IMR-90 (cell line): ENCODE measurements around the gene TNNT1. TPM values are rescaled to one million over a fixed set of nuclear protein-coding genes. Genes with fewer than 3 reads are reported as not detected.
A peak's percentile ranks its signal among the peaks of the same experiment; 100 is the strongest.

Experiments used
- ATAC-seq: fragments of 200-7000 bp; cut with Tn5 transposase; 2 replicates; pipeline ENCODE4 v1.9.1; 2020; ENCODE audit warnings: low read depth, mild to moderate bottlenecking, moderate library complexity
- BruUV-seq: library from RNA; stranded (reverse); fragments of 400-500 nt; replicated peaks from 2 replicates; lab custom pipeline; 2021; lab: Mats Ljungman, UMichigan
- CTCF ChIA-PET: fragments of 300-600 bp; formaldehyde crosslinking; extraction: SDS; loops from one replicate; lab custom pipeline; 2021; ENCODE audit warnings: antibody characterized with exemption; lab: Yijun Ruan, JAX
- POLR2A ChIA-PET: fragments of 300-600 bp; sonication (Branson Sonifier 250); formaldehyde crosslinking; loops from one replicate; lab custom pipeline; 2022; ENCODE audit warnings: antibody characterized with exemption; ENCODE audit not compliant: unreplicated experiment; lab: Charles Lee
- DNase-seq: peaks from one replicate; pipeline ENCODE4 v3.0.0; 2013
- H2AFZ ChIP-seq: replicated peaks from 2 replicates; pipeline ENCODE3; 2013; ENCODE audit warnings: low read length, mild to moderate bottlenecking; ENCODE audit not compliant: poor library complexity
- H2AK5ac ChIP-seq: 2 replicates; pipeline ENCODE4 v1.6.1; 2013; ENCODE audit warnings: low read depth, low read length, inconsistent platforms
- H2AK9ac ChIP-seq: replicated peaks from 2 replicates; pipeline ENCODE3; 2013; ENCODE audit warnings: mild to moderate bottlenecking, low read depth, low read length, moderate library complexity; ENCODE audit not compliant: poor library complexity
- H2BK120ac ChIP-seq: 2 replicates; pipeline ENCODE4 v1.6.1; 2013; ENCODE audit warnings: low read depth, low read length, inconsistent platforms
- H2BK15ac ChIP-seq: 3 replicates; pipeline ENCODE4 v1.6.1; 2013; ENCODE audit warnings: low read depth, low read length, inconsistent platforms
- H2BK20ac ChIP-seq: 2 replicates; pipeline ENCODE4 v1.6.1; 2013; ENCODE audit warnings: low read depth, mild to moderate bottlenecking, inconsistent platforms, low read length, moderate library complexity
- H2BK5ac ChIP-seq: 2 replicates; pipeline ENCODE4 v1.6.1; 2013; ENCODE audit warnings: mild to moderate bottlenecking, low read depth, low read length, inconsistent platforms; ENCODE audit not compliant: poor library complexity, severe bottlenecking
- H3K14ac ChIP-seq: replicated peaks from 2 replicates; pipeline ENCODE4 v1.6.1; 2013; ENCODE audit warnings: low read depth, low read length, inconsistent platforms
- H3K18ac ChIP-seq: 2 replicates; pipeline ENCODE4 v1.6.1; 2013; ENCODE audit warnings: low read depth, low read length, control low read depth
- H3K23ac ChIP-seq: 2 replicates; pipeline ENCODE4 v1.6.1; 2013; ENCODE audit warnings: low read depth, low read length, inconsistent platforms
- H3K27ac ChIP-seq: 2 replicates; pipeline ENCODE4 v1.5.1; 2013; ENCODE audit warnings: mild to moderate bottlenecking, control low read depth, low read length; ENCODE audit not compliant: insufficient read depth
- H3K27me3 ChIP-seq: 2 replicates; pipeline ENCODE4 v1.6.1; 2013; ENCODE audit warnings: low read length; ENCODE audit not compliant: control insufficient read depth, insufficient read depth
- H3K36me3 ChIP-seq: 2 replicates; pipeline ENCODE4 v1.6.1; 2013; ENCODE audit warnings: low read length, mixed read lengths; ENCODE audit not compliant: control insufficient read depth, insufficient read depth
- H3K4ac ChIP-seq: 2 replicates; pipeline ENCODE4 v1.6.1; 2013; ENCODE audit warnings: low read depth, low read length, inconsistent platforms
- H3K4me1 ChIP-seq: 2 replicates; pipeline ENCODE4 v1.6.1; 2013; ENCODE audit warnings: low read length, mixed read lengths; ENCODE audit not compliant: control insufficient read depth, insufficient read depth
- H3K4me2 ChIP-seq: 2 replicates; pipeline ENCODE4 v1.6.1; 2013; ENCODE audit warnings: low read depth, mild to moderate bottlenecking, control low read depth, low read length, moderate library complexity
- H3K4me3 ChIP-seq: 2 replicates; pipeline ENCODE4 v1.5.1; 2013; ENCODE audit warnings: low read depth, mild to moderate bottlenecking, control low read depth, low read length, moderate library complexity; ENCODE audit not compliant: insufficient read depth
- H3K56ac ChIP-seq: 2 replicates; pipeline ENCODE4 v1.6.1; 2013; ENCODE audit warnings: low read length, inconsistent platforms; ENCODE audit not compliant: insufficient read depth; ENCODE audit errors: extremely low read depth
- H3K79me1 ChIP-seq, 2 experiments: 2 replicates each; pipeline ENCODE4 v1.6.1; 2013; ENCODE audit warnings: low read length in 2 of 2, inconsistent platforms in 1 of 2, low read depth in 1 of 2
- H3K9ac ChIP-seq: 2 replicates; pipeline ENCODE4 v1.6.1; 2013; ENCODE audit warnings: low read depth, low read length, control low read depth
- H3K9me1 ChIP-seq: 2 replicates; pipeline ENCODE4 v1.6.1; 2013; ENCODE audit warnings: low read length, inconsistent platforms; ENCODE audit not compliant: insufficient read depth
- H3K9me3 ChIP-seq: 2 replicates; pipeline ENCODE4 v1.6.1; 2013; ENCODE audit warnings: low read length; ENCODE audit not compliant: control insufficient read depth, insufficient read depth
- H4K20me1 ChIP-seq: 2 replicates; pipeline ENCODE4 v1.6.1; 2013; ENCODE audit warnings: low read length, inconsistent platforms; ENCODE audit not compliant: insufficient read depth
- H4K5ac ChIP-seq: 2 replicates; pipeline ENCODE4 v1.6.1; 2013; ENCODE audit warnings: mild to moderate bottlenecking, low read depth, low read length, control low read depth
- H4K8ac ChIP-seq, 2 experiments: 2 replicates each; pipeline ENCODE4 v1.6.1; 2013; ENCODE audit warnings: low read depth in 2 of 2, low read length in 2 of 2, control low read depth in 1 of 2, inconsistent platforms in 1 of 2
- H4K91ac ChIP-seq: 2 replicates; pipeline ENCODE4 v1.6.1; 2013; ENCODE audit warnings: low read depth, low read length, inconsistent platforms; ENCODE audit not compliant: insufficient read depth
- BHLHE40 ChIP-seq: fragments of 150-350 bp; IDR thresholded peaks from 2 replicates; pipeline ENCODE4 v1.6.1; 2016; ENCODE audit warnings: mild to moderate bottlenecking, low read depth, low read length
- CEBPB ChIP-seq: IDR thresholded peaks from 2 replicates; pipeline ENCODE4 v1.6.1; 2012; ENCODE audit warnings: low read depth, low read length, improper control_type of control experiment
- CHD1 ChIP-seq: IDR thresholded peaks from 2 replicates; pipeline ENCODE4 v1.6.1; 2012; ENCODE audit warnings: low read depth, low read length, improper control_type of control experiment
- ELK1 ChIP-seq: fragments of 150-350 bp; IDR thresholded peaks from 2 replicates; pipeline ENCODE4 v1.6.1; 2016; ENCODE audit warnings: low read depth, mild to moderate bottlenecking, low read length, moderate library complexity, borderline replicate concordance
- NFE2L2 ChIP-seq: fragments of 150-350 bp; IDR thresholded peaks from 2 replicates; pipeline ENCODE4 v1.6.1; 2016; ENCODE audit warnings: low read depth, mild to moderate bottlenecking, low read length
- WGBS, 2 experiments: methylation state at CpG; one replicate each; pipeline versions ENCODE4 v1.1.5 to v1.1.7; 2013; ENCODE audit warnings: missing lambda C conversion rate in 2 of 2; ENCODE audit not compliant: insufficient read length in 1 of 2; ENCODE audit errors: extremely low coverage in 2 of 2; 5-methylcytosine and 5-hydroxymethylcytosine counted together
- dilution Hi-C: fragments of 300-500 bp; cut with HindIII; formaldehyde crosslinking; loops from one replicate; pipeline ENCODE4 v1.14.3; 2018; ENCODE audit warnings: low sequenced_read_pairs; ENCODE audit not compliant: unreplicated experiment
- in situ Hi-C: fragments of 300-500 bp; cut with MboI; formaldehyde crosslinking; loops from 3 replicates; pipeline ENCODE4 v1.14.3; 2019; ENCODE audit warnings: low sequenced_read_pairs, inconsistent platforms, mixed read lengths
- intact Hi-C: fragments of 100-400 bp; cut with micrococcal nuclease; formaldehyde crosslinking; loops from 2 replicates; pipeline ENCODE4 v1.10.0; 2022
- polyA plus RNA-seq, 3 experiments: library from polyadenylated mRNA; depleted of rRNA; stranded (reverse); fragments of >200 nt; gene quantifications; 2 replicates each; pipeline ENCODE4 v1.2.3, GENCODE V29; 2012; ENCODE audit warnings: low replicate concordance in 1 of 3
- total RNA-seq: library from RNA; depleted of rRNA; stranded (reverse); fragments of >200 nt; gene quantifications from 2 replicates; pipeline ENCODE4 v1.2.3, GENCODE V29; 2012

The TNNT1 gene
- total and polyA plus RNA-seq, 2 of the 4 experiments (the other 2 are of a cell fraction) = 1.3 to 2.6 TPM

DNA sequence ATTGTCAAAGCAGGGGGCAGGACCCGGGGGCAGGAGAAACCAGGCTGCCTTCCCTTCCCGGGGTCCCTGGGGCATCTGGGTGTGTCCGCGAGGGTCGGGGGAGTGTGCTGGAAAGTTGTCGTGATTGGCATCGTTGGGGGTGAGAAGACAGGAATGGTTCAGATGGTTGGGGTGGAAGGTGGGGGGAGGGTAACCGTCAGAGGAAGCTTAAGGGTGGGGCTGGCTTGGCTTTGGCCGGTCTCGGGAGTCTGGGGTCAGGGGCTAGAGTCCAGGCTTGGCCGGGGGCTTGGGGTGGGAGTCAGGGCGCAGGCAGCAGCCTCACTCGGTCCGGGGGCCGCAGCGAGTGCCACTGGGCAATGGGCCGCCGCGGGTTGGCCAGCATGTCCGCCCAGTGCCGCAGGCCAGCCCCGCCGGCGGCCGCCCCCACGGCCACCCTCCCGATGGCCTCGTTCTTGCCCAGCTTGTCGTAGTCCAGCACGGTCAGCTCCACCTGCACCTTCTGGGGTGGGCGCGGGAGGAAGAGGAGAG lies 24.2 kb upstream of the TNNT1 start:
- peak overlapping the region; percentile 68 for H3K4me2 ChIP-seq
- 0% methylated on average over 13 of the region's 32 CpGs; no CpG with 5 or more reads in 1 of the 2 experiments for WGBS, 2 experiments
- no peak overlapping the region for H3K18ac ChIP-seq
- in situ Hi-C loops (no loop called here), intact Hi-C loops (no loop called here), dilution Hi-C loops (no loop called here)
- ChIA-PET CTCF (no interaction called here), POLR2A (no interaction called here)
- no peaks in the 10 kb centered on the region for H3K9me1 ChIP-seq
- H3K4ac ChIP-seq = peak overlapping the region; percentile 65; the same call in 1 of the 2 replicates
- peak overlapping the region; percentile 91 for H2AFZ ChIP-seq
- H2BK5ac ChIP-seq = no peak overlapping the region
- H4K20me1 ChIP-seq = peaks cover 3% of the 10 kb centered on the region
- no peak overlapping the region for H2BK20ac ChIP-seq
- no peak for DNase-seq
- peak; percentile 3; the same call in 1 of the 2 replicates for ATAC-seq
- peak overlapping the region; percentile 50 to 95; a peak in 2 of 4 replicates for H4K8ac ChIP-seq
- TF ChIP-seq CEBPB = no peak
- TF ChIP-seq CHD1 = no peak
- no peak for TF ChIP-seq BHLHE40
- no peak for TF ChIP-seq ELK1
- no peak for TF ChIP-seq NFE2L2
- H3K9me3 ChIP-seq = no peaks in the 10 kb centered on the region
- H2BK15ac ChIP-seq = no peak overlapping the region
- no peak overlapping the region; the same call in 1 of the 2 replicates for H4K5ac ChIP-seq
- peaks cover 4% of the 10 kb centered on the region; the same call in 1 of the 2 replicates for H3K4me1 ChIP-seq
- peak overlapping the region; percentile 30; the same call in 1 of the 2 replicates for H3K14ac ChIP-seq
- peaks cover 17% of the 10 kb centered on the region for H3K27me3 ChIP-seq
- H4K91ac ChIP-seq = no peak overlapping the region
- peak overlapping the region; percentile 14 for H3K4me3 ChIP-seq
- no peak overlapping the region for H3K56ac ChIP-seq
- H3K79me1 ChIP-seq = no peaks in the 10 kb centered on the region
- no peaks in the 10 kb centered on the region for H3K36me3 ChIP-seq
- H2AK9ac ChIP-seq = peak overlapping the region; percentile 78
- peak overlapping the region; percentile 17 for H3K9ac ChIP-seq
- H2BK120ac ChIP-seq = no peak overlapping the region
- BruUV-seq = no TSS peak
- no peak overlapping the region; the same call in 1 of the 2 replicates for H3K23ac ChIP-seq
- H2AK5ac ChIP-seq = no peak overlapping the region
- H3K27ac ChIP-seq = no peak overlapping the region; the same call in 1 of the 2 replicates
